Liver (tissue), 3 donors: Measurements from ENCODE around the gene ISM1.

Experiments
- CTCF ChIP-seq: fragments of 150-350 bp; IDR thresholded peaks from 2 replicates; pipeline ENCODE4 v1.5.1; 2017; ENCODE audit warnings: improper control_type of control experiment, low read depth, low read length; ENCODE audit not compliant: missing input control
- GABPA ChIP-seq, 2 donors: IDR thresholded peaks in 1 of 2; conservative IDR thresholded peaks in 1 of 2; 2 replicates each; pipeline ENCODE4 v1.6.1; 2016; ENCODE audit warnings: antibody characterized with exemption in 2 of 2, mild to moderate bottlenecking in 1 of 2, moderate library complexity in 1 of 2
- JUND ChIP-seq, 2 donors: IDR thresholded peaks; 2 replicates each; pipeline ENCODE4 v1.6.1; 2016; ENCODE audit warnings: antibody characterized with exemption in 2 of 2
- donor health status: healthy.
- donor health status: healthy.

GRCh38 chr20:13213335-13213734, 7.7 kb upstream of the ISM1 start:
- no peak for TF ChIP-seq CTCF
- TF ChIP-seq JUND (IDR thresholded peaks at IDR 0.05) = no peak
- TF ChIP-seq GABPA (IDR thresholded peaks at IDR 0.05 in 1 of 2, conservative IDR thresholded peaks at IDR 0.05 in 1 of 2) = no peak
